Measurements from ENCODE around the gene AMH. TPM values are rescaled to one million over a fixed set of nuclear protein-coding genes. Genes with fewer than 3 reads are reported as not detected.
A peak's percentile ranks its signal among the peaks of the same experiment; 100 is the strongest.

AMH gene
- total RNA-seq, 3 donors from 2014 or later (not counting 1 experiment from before 2014, with no cell fraction given), result 0.55 to 2.1 (median 0.88) TPM

GRCh38 chr19:2240881-2241760, 8.0 kb upstream of the AMH start:
- H3K9me3 ChIP-seq (ENCODE audit: control insufficient read depth, insufficient read depth, low read length), result no peaks in the 10 kb centered on the region
- peaks cover 64% of the 10 kb centered on the region for H3K4me1 ChIP-seq (ENCODE audit: control insufficient read depth, insufficient read depth, low read length)
- Mint-ChIP-seq H3K27ac (peak overlapping the region; percentile 98 to 100), H3K9me3 (peaks cover 0 to 3% of the 10 kb centered on the region in 2 donors), H3K27me3 (ENCODE audit: low read depth in 2 of 2) (no peaks in the 10 kb centered on the region), H3K4me1 (peaks cover 57 to 58% of the 10 kb centered on the region in 2 donors), H3K4me3 (peak overlapping the region; percentile 77), H3K36me3 (no peaks in the 10 kb centered on the region)
- H3K36me3 ChIP-seq (ENCODE audit: control insufficient read depth, insufficient read depth, low read length), result peaks cover 43% of the 10 kb centered on the region
- ATAC-seq, result no peak
- H3K27ac ChIP-seq (ENCODE audit: low read length), result peak overlapping the region; percentile 68
- no peak for TF ChIP-seq CTCF (IDR thresholded peaks at IDR 0.05)
- no peaks in the 10 kb centered on the region for H3K27me3 ChIP-seq (ENCODE audit: control insufficient read depth, insufficient read depth, low read length)
- H3K4me3 ChIP-seq (ENCODE audit: low read length), result no peak overlapping the region
- DNase-seq, result peak in 1 of 2 donors; percentile 31
- intact Hi-C loops (cut with micrococcal nuclease), result no loop called here
- 78% methylated on average over 41 of the region's 41 CpGs for WGBS (ENCODE audit: insufficient coverage)

GRCh38 chr19:2242092-2242537, 7.0 kb upstream of the AMH start:
- no peak overlapping the region for H3K4me3 ChIP-seq (ENCODE audit: low read length)
- no peaks in the 10 kb centered on the region for H3K9me3 ChIP-seq (ENCODE audit: control insufficient read depth, insufficient read depth, low read length)
- peaks cover 0 to 3% of the 10 kb centered on the region in 2 donors for H3K9me3 Mint-ChIP-seq
- H3K36me3 Mint-ChIP-seq, result no peaks in the 10 kb centered on the region
- ATAC-seq (no peak), DNase-seq (no peak)
- H3K4me1 Mint-ChIP-seq, result peaks cover 49 to 50% of the 10 kb centered on the region in 2 donors
- H3K4me1 ChIP-seq (ENCODE audit: control insufficient read depth, insufficient read depth, low read length), result peaks cover 59% of the 10 kb centered on the region
- H3K27me3 Mint-ChIP-seq (ENCODE audit: low read depth in 2 of 2), result no peaks in the 10 kb centered on the region
- peak overlapping the region in 1 of 2 donors; percentile 54 for H3K27ac Mint-ChIP-seq
- no peaks in the 10 kb centered on the region for H3K27me3 ChIP-seq (ENCODE audit: control insufficient read depth, insufficient read depth, low read length)
- TF ChIP-seq CTCF (IDR thresholded peaks at IDR 0.05), result no peak
- H3K27ac ChIP-seq (ENCODE audit: low read length), result no peak overlapping the region
- 85% methylated on average over 12 of the region's 12 CpGs for WGBS (ENCODE audit: insufficient coverage)
- H3K36me3 ChIP-seq (ENCODE audit: control insufficient read depth, insufficient read depth, low read length), result peaks cover 53% of the 10 kb centered on the region
- intact Hi-C loops (cut with micrococcal nuclease), result no loop called here
- H3K4me3 Mint-ChIP-seq, result peak overlapping the region; percentile 65

GRCh38 chr19:2242816-2243215, 6.3 kb upstream of the AMH start:
- no peaks in the 10 kb centered on the region for H3K36me3 Mint-ChIP-seq
- Histone ChIP-seq H3K4me1 (ENCODE audit: control insufficient read depth, insufficient read depth, low read length) (peaks cover 52% of the 10 kb centered on the region), H3K27ac (ENCODE audit: low read length) (no peak overlapping the region), H3K4me3 (ENCODE audit: low read length) (no peak overlapping the region), H3K27me3 (ENCODE audit: control insufficient read depth, insufficient read depth, low read length) (no peaks in the 10 kb centered on the region), H3K36me3 (ENCODE audit: control insufficient read depth, insufficient read depth, low read length) (peaks cover 56% of the 10 kb centered on the region), H3K9me3 (ENCODE audit: control insufficient read depth, insufficient read depth, low read length) (no peaks in the 10 kb centered on the region)
- H3K4me1 Mint-ChIP-seq, result peaks cover 45 to 46% of the 10 kb centered on the region in 2 donors
- ATAC-seq, result no peak
- WGBS (ENCODE audit: insufficient coverage), result 94% methylated on average over 8 of the region's 8 CpGs
- peak overlapping the region in 1 of 2 donors; percentile 54 for H3K27ac Mint-ChIP-seq
- no peak overlapping the region for H3K4me3 Mint-ChIP-seq
- no peak for TF ChIP-seq CTCF (IDR thresholded peaks at IDR 0.05)
- H3K9me3 Mint-ChIP-seq, result peaks cover 0 to 3% of the 10 kb centered on the region in 2 donors
- DNase-seq, result no peak
- no peaks in the 10 kb centered on the region for H3K27me3 Mint-ChIP-seq (ENCODE audit: low read depth in 2 of 2)
- intact Hi-C loops (cut with micrococcal nuclease), result no loop called here

All from natural killer cell (primary cell).